SU-DHL-6 (cell line): Measurements from ENCODE around the gene MKRN1.

Experiments
- H2AFZ ChIP-seq: fragments of 200-600 bp; sonication (generic); 2 replicates; pipeline ENCODE4 v1.6.1; 2014; ENCODE audit warnings: low read depth, mild to moderate bottlenecking, moderate library complexity, mixed read lengths, antibody characterized with exemption, low read length; ENCODE audit not compliant: severe bottlenecking
- H3F3A ChIP-seq: fragments of 200-600 bp; shearing (Covaris generic); 2 replicates; pipeline ENCODE4 v1.6.0; 2016; ENCODE audit warnings: antibody characterized with exemption, mild to moderate bottlenecking; ENCODE audit not compliant: insufficient read depth
- H3K27ac ChIP-seq: fragments of 200-600 bp; sonication (generic); 2 replicates; pipeline ENCODE4 v1.5.1; 2016; ENCODE audit warnings: low read depth, mild to moderate bottlenecking, low read length, moderate library complexity, mixed read lengths
- H3K27me3 ChIP-seq: fragments of 200-600 bp; sonication (generic), shearing (Covaris generic); 2 replicates; pipeline ENCODE4 v1.6.0; 2014; ENCODE audit warnings: mild to moderate bottlenecking, low read length
- H3K36me3 ChIP-seq: fragments of 200-600 bp; sonication (generic); 2 replicates; pipeline ENCODE4 v1.6.1; 2014; ENCODE audit warnings: mild to moderate bottlenecking, low read length, mixed read lengths
- H3K4me2 ChIP-seq: fragments of 300-600, 200-600 bp; shearing (Covaris generic), sonication (generic); 2 replicates; pipeline ENCODE4 v1.6.0; 2014; ENCODE audit warnings: low read length, low read depth, mild to moderate bottlenecking; ENCODE audit not compliant: poor library complexity, severe bottlenecking
- H3K4me3 ChIP-seq: fragments of 200-600 bp; sonication (generic); 2 replicates; pipeline ENCODE4 v1.5.1; 2014; ENCODE audit warnings: antibody characterized with exemption, low read length, mild to moderate bottlenecking, mixed read lengths; ENCODE audit not compliant: insufficient read depth, poor library complexity, severe bottlenecking
- H3K79me2 ChIP-seq: fragments of 200-600 bp; sonication (generic); 2 replicates; pipeline ENCODE4 v1.6.1; 2014; ENCODE audit warnings: mild to moderate bottlenecking, low read length, moderate library complexity; ENCODE audit not compliant: insufficient read depth
- H3K9ac ChIP-seq: fragments of 200-600 bp; sonication (generic); 2 replicates; pipeline ENCODE4 v1.7.0; 2014; ENCODE audit warnings: mild to moderate bottlenecking, low read length
- H3K9me2 ChIP-seq: fragments of 200-600 bp; sonication (generic); replicated peaks from 2 replicates; pipeline ENCODE4 v1.6.1; 2014; ENCODE audit warnings: low read length; ENCODE audit not compliant: insufficient read depth
- H3K9me3 ChIP-seq: fragments of 200-600 bp; sonication (generic); 2 replicates; pipeline ENCODE4 v1.6.1; 2014; ENCODE audit warnings: low read length, mixed read lengths; ENCODE audit not compliant: insufficient read depth
- H4K20me1 ChIP-seq: fragments of 200-600 bp; sonication (generic); 2 replicates; pipeline ENCODE4 v1.6.1; 2014; ENCODE audit warnings: low read depth, mild to moderate bottlenecking, antibody characterized with exemption, low read length, moderate library complexity, mixed read lengths
- CTCF ChIP-seq: fragments of 200-600 bp; sonication (generic); IDR thresholded peaks from one replicate; pipeline ENCODE4 v1.5.1; 2017; ENCODE audit warnings: antibody characterized with exemption, mild to moderate bottlenecking, low read length, moderate library complexity; ENCODE audit not compliant: insufficient read depth, poor library complexity, severe bottlenecking
- EZH2phosphoT487 ChIP-seq: fragments of 200-600 bp; sonication (generic), shearing (Covaris generic); conservative IDR thresholded peaks from 2 replicates; pipeline ENCODE4 v1.6.1; 2018; ENCODE audit warnings: mild to moderate bottlenecking, antibody characterized with exemption, low read length, moderate library complexity, mixed read lengths

Gene MKRN1

GRCh38 chr7:140404565-140405065 is 74.7 kb downstream of the MKRN1 start:
- H3K27me3 ChIP-seq = no peaks in the 10 kb centered on the region
- H3K27ac ChIP-seq = no peak overlapping the region
- no peak overlapping the region for H3K9ac ChIP-seq
- H3K9me3 ChIP-seq = no peaks in the 10 kb centered on the region
- TF ChIP-seq EZH2phosphoT487 (no peak), CTCF (no peak)
- H3K79me2 ChIP-seq = no peaks in the 10 kb centered on the region
- H4K20me1 ChIP-seq = no peaks in the 10 kb centered on the region
- no peak overlapping the region for H3K4me3 ChIP-seq
- no peaks in the 10 kb centered on the region for H3K36me3 ChIP-seq
- no peaks in the 10 kb centered on the region for H3F3A ChIP-seq
- H3K4me2 ChIP-seq = no peak overlapping the region
- H2AFZ ChIP-seq = no peak overlapping the region
- no peaks in the 10 kb centered on the region for H3K9me2 ChIP-seq

DNA sequence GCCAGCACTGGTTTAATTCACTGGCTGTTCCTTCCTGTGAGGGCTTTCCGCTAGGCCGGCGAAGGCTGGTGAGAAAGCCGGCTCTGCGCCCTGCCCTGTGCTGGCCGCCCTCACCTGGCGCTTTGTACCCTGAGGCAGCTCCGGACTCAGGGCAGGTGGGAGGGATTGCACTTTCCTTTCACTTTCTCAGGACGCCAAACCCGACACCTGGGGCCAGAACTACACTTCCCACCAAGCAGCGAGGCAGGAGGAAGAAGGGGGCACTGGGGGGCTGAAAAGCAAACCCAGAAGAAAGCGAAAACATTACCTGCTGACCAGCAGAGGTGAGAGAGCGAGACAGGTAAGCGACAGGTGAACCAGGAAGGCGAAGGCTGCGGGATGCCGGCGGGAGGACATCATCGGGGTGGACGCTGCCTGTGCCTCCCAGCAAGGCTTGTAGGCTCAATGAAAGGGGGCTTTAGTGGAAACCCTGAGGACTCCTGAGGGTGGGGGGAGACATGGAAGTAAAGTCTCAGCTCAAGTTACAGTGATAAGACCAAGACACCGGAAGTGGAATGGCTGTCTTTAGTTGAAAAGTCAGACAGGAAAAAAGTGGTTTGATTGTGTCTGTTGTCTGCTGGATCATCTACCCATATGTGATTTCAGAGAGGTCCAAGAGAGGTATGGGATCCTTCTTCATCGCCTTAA is 75.3 kb downstream of the MKRN1 start, which contains the start of gene RAB19:
TSS of gene RAB19 (plus strand) at position 181 of the 687 bp plus-strand sequence. CDS start 3,589 bp downstream, outside the sequence.
- H3F3A ChIP-seq = no peaks in the 10 kb centered on the region
- H3K79me2 ChIP-seq = no peaks in the 10 kb centered on the region
- H3K27me3 ChIP-seq = no peaks in the 10 kb centered on the region
- H3K36me3 ChIP-seq = no peaks in the 10 kb centered on the region
- TF ChIP-seq CTCF (no peak), EZH2phosphoT487 (no peak)
- H3K4me2 ChIP-seq = no peak within 1 kb of the TSS
- no peak within 1 kb of the TSS for H2AFZ ChIP-seq
- H4K20me1 ChIP-seq = no peaks in the 10 kb centered on the region
- H3K27ac ChIP-seq = no peak within 1 kb of the TSS
- H3K4me3 ChIP-seq = no peak within 1 kb of the TSS
- no peaks in the 10 kb centered on the region for H3K9me3 ChIP-seq
- no peak within 1 kb of the TSS for H3K9ac ChIP-seq
- H3K9me2 ChIP-seq = no peaks in the 10 kb centered on the region
